Adrenal gland (tissue), 19 donors: Measurements from ENCODE around the gene BRD8. TPM values are rescaled to one million over a fixed set of nuclear protein-coding genes. Genes with fewer than 3 reads are reported as not detected.

Source experiments
- DNase-seq, 7 donors: peaks; one replicate each; pipeline ENCODE4 v3.0.0-alpha.2; 2019 to 2020
- H3K27ac ChIP-seq, 5 donors: fragments of 200-600 bp; sonication (generic) in 4 of 5; 1 replicate in 3 of 5; 2 replicates in 2 of 5; pipeline versions ENCODE4 v1.5.1 to v1.8.0; 2016 to 2020; ENCODE audit warnings: mild to moderate bottlenecking in 1 of 5
- H3K27me3 ChIP-seq: fragments of 200-600 bp; 2 replicates; pipeline ENCODE4 v1.8.0; 2021
- H3K36me3 ChIP-seq, 2 donors: fragments of 200-600 bp; replicated peaks in 1 of 2; 1 replicate in 1 of 2; 2 replicates in 1 of 2; pipeline versions ENCODE4 v1.5.1 to v1.8.0; 2018 to 2022
- H3K4me1 ChIP-seq, 2 donors: fragments of 200-600 bp; replicated peaks in 1 of 2; 1 replicate in 1 of 2; 2 replicates in 1 of 2; pipeline versions ENCODE4 v1.5.1 to v1.8.0; 2018 to 2021
- H3K4me3 ChIP-seq, 4 donors: fragments of 200-600 bp; sonication (generic) in 3 of 4; one replicate each; pipeline ENCODE4 v1.5.1; 2016 to 2018
- H3K9me3 ChIP-seq, 3 donors: fragments of 200-600 bp; sonication (generic) in 1 of 3; replicated peaks in 1 of 3; 1 replicate in 2 of 3; 2 replicates in 1 of 3; pipeline versions ENCODE4 v1.5.1 to v1.8.0; 2016 to 2021
- CTCF ChIP-seq, 6 experiments: fragments of 450-650 bp in 4 of 6; fragments of 200-600 bp in 2 of 6; sonication (generic) in 1 of 6; IDR thresholded peaks; 1 replicate in 5 of 6; 2 replicates in 1 of 6; pipeline versions ENCODE4 v1.5.1 to v1.8.0; 2016 to 2021; ENCODE audit warnings: antibody characterized with exemption in 6 of 6, mild to moderate bottlenecking in 2 of 6, moderate library complexity in 1 of 6
- POLR2A ChIP-seq, 2 donors: fragments of 450-650 bp; IDR thresholded peaks; one replicate each; pipeline ENCODE4 v1.6.1; 2017; ENCODE audit warnings: antibody characterized with exemption in 2 of 2, mild to moderate bottlenecking in 2 of 2, moderate library complexity in 1 of 2
- WGBS, 4 donors: extraction: QIAGEN DNeasy Blood & Tissue Kit in 2 of 4; methylation state at CpG; one replicate each; pipeline versions ENCODE4 v1.1.5 to v1.1.7; 2013 to 2017; 5-methylcytosine and 5-hydroxymethylcytosine counted together
- intact Hi-C, 2 donors: fragments of 100-400 bp; cut with DNase I; formaldehyde crosslinking; loops; one replicate each; pipeline versions ENCODE4 v1.14.1 to v1.15.0; 2022 to 2023
- long read RNA-seq, 10 donors: library from polyadenylated mRNA in 3 of 10; unstranded in 2 of 10; stranded (forward) in 1 of 10; transcript quantifications; one replicate each; pipeline ENCODE4 v2.0.0 and lab custom pipeline, GENCODE V29; 2021 to 2026
- polyA plus RNA-seq, 3 donors: library from polyadenylated mRNA; stranded (reverse); fragments of 200-250 nt in 2 of 3; fragments of 350-450 nt in 1 of 3; fragmentation: Illumina TruSeq in 1 of 3; extraction: RNeasy Lipid Tissue Mini Kit (QIAGEN cat#74804) in 1 of 3; gene quantifications; one replicate each; pipeline ENCODE4 v1.2.3, GENCODE V29; 2013 to 2014
- total RNA-seq, 9 donors: library from RNA; depleted of rRNA in 4 of 9; stranded (reverse); fragments of >200 nt in 4 of 9; fragments of 120-200 nt in 1 of 9; fragmentation: NEBNext Ultra II Directional in 1 of 9; extraction: Animal tissue kit (Norgen Biotek cat#: 25700) in 1 of 9; gene quantifications; one replicate each; pipeline versions ENCODE4 v1.1.0 to v1.2.4, GENCODE V29; 2013 to 2023
- donor health status: healthy with polysubstance abuse.
- donor health status: Bipolar disorder and iron deficiency.
- donor health status: DM: yes; HTN: yes; CAD: no.
- donor health status: DM: no; HTN: no; CAD: no.
- donor health status: DM: no; HTN: no; CAD: no.
- donor health status: DM: yes; HTN: yes; CAD: no.

Gene BRD8, protein sequence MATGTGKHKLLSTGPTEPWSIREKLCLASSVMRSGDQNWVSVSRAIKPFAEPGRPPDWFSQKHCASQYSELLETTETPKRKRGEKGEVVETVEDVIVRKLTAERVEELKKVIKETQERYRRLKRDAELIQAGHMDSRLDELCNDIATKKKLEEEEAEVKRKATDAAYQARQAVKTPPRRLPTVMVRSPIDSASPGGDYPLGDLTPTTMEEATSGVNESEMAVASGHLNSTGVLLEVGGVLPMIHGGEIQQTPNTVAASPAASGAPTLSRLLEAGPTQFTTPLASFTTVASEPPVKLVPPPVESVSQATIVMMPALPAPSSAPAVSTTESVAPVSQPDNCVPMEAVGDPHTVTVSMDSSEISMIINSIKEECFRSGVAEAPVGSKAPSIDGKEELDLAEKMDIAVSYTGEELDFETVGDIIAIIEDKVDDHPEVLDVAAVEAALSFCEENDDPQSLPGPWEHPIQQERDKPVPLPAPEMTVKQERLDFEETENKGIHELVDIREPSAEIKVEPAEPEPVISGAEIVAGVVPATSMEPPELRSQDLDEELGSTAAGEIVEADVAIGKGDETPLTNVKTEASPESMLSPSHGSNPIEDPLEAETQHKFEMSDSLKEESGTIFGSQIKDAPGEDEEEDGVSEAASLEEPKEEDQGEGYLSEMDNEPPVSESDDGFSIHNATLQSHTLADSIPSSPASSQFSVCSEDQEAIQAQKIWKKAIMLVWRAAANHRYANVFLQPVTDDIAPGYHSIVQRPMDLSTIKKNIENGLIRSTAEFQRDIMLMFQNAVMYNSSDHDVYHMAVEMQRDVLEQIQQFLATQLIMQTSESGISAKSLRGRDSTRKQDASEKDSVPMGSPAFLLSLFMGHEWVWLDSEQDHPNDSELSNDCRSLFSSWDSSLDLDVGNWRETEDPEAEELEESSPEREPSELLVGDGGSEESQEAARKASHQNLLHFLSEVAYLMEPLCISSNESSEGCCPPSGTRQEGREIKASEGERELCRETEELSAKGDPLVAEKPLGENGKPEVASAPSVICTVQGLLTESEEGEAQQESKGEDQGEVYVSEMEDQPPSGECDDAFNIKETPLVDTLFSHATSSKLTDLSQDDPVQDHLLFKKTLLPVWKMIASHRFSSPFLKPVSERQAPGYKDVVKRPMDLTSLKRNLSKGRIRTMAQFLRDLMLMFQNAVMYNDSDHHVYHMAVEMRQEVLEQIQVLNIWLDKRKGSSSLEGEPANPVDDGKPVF
- total RNA-seq (10 to 100 TPM; 16.4 to 71.4 (median 42.3) TPM), polyA plus RNA-seq (10 to 100 TPM; 45.0 to 74.9 (median 66.7) TPM)
- long read RNA-seq, donor 1, partial matches to known transcripts, result 0 of 4 reads
- long read RNA-seq, donor 1, other reads (novel, unspliced or antisense), result 0 of 4 reads
- long read RNA-seq, donor 2, partial matches to known transcripts, result 0 of 5 reads
- long read RNA-seq, donor 2, other reads (novel, unspliced or antisense), result 0 of 5 reads
- long read RNA-seq, donor 3, partial matches to known transcripts, result 0 of 3 reads
- long read RNA-seq, donor 3, other reads (novel, unspliced or antisense), result 0 of 3 reads
- long read RNA-seq, donor 4, transcript BRD8-226 (6 exons, 557 nt), result major isoform, 6 of 22 reads
- long read RNA-seq, donor 4, partial matches to known transcripts, result 8 of 22 reads
- long read RNA-seq, donor 4, other reads (novel, unspliced or antisense), result 7 of 22 reads
- long read RNA-seq, donor 5, transcript BRD8-201 (22 exons, 3,198 nt), result major isoform, 14 of 59 reads
- long read RNA-seq, donor 5, transcript BRD8-203 (21 exons, 2,982 nt), result minor isoform, 7 of 59 reads
- long read RNA-seq, donor 5, partial matches to known transcripts, result 7 of 59 reads
- long read RNA-seq, donor 5, other reads (novel, unspliced or antisense), result 29 of 59 reads
- long read RNA-seq, donor 6, partial matches to known transcripts, result 11 of 29 reads
- long read RNA-seq, donor 6, other reads (novel, unspliced or antisense), result 9 of 29 reads
- long read RNA-seq, donor 7, partial matches to known transcripts, result 0 of 4 reads
- long read RNA-seq, donor 7, other reads (novel, unspliced or antisense), result 0 of 4 reads
- long read RNA-seq, donor 8, partial matches to known transcripts, result 0 of 4 reads
- long read RNA-seq, donor 8, other reads (novel, unspliced or antisense), result 0 of 4 reads
- long read RNA-seq, donor 9, transcript BRD8-226 (6 exons, 557 nt), result major isoform, 15 of 17 reads
- long read RNA-seq, donor 9, partial matches to known transcripts, result 0 of 17 reads
- long read RNA-seq, donor 9, other reads (novel, unspliced or antisense), result 0 of 17 reads
- long read RNA-seq, donor 10, partial matches to known transcripts, result 0 of 3 reads
- long read RNA-seq, donor 10, other reads (novel, unspliced or antisense), result 0 of 3 reads

DNA sequence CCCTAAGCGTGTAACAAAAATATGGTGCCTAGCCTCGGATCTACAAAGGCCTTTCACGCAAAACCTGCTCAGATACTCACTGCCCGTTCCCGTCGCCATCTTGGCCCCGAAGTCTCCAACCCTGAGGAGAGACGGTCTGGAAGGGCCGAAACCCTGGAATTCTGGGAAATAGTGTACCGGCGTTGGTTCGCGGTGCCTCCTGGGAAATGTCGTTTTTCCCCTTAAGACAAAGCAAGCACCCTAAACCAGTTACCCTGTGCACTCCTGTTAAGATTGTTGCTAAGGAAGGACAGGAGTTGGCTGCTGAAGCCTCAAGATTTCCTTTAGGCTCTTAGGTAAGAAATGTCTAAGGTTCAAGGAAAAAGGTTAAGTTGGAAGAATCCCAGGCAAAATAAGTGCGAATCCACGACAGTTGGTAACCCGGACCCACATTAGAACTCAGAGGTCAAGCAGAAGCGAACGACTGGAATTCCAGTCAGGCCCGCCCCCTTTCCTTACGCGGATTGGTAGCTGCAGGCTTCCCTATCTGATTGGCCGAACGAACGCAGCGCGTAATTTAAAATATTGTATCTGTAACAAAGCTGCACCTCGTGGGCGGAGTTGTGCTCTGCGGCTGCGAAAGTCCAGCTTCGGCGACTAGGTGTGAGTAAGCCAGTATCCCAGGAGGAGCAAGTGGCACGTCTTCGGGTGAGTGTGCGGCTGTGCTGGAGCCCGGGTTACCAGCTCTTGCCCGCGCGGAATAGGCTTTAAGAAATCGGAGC is at the start of gene BRD8, which contains the start of gene KIF20A:
Gene BRD8 (minus strand): TSS at position 115 of the 761 bp plus-strand sequence. CDS start 16 bp downstream, at position 99.
Gene KIF20A (plus strand): TSS at position 597 of the 761 bp plus-strand sequence. CDS start 569 bp downstream, outside the sequence.
- DNase-seq, result peak; percentile 95 to 99 (median 99)
- Histone ChIP-seq H3K9me3 (no peaks in the 10 kb centered on the region), H3K4me1 (peaks cover 10 to 14% of the 10 kb centered on the region in 2 donors), H3K27ac (peak within 1 kb of the TSS; percentile 66 to 93 (median 82)), H3K4me3 (peak within 1 kb of the TSS; percentile 35 to 94 (median 84)), H3K27me3 (no peaks in the 10 kb centered on the region), H3K36me3 (peaks cover 0 to 24% of the 10 kb centered on the region in 2 donors)
- intact Hi-C loops, result no loop called here
- TF ChIP-seq CTCF (IDR thresholded peaks at IDR 0.05) (no peak), POLR2A (IDR thresholded peaks at IDR 0.05) (peak in 1 of 2 donors; percentile 51)
- WGBS, 4 donors, result 0 to 1% (median 0%) methylated on average over 33 to 41 of the region's 41 CpGs

DNA sequence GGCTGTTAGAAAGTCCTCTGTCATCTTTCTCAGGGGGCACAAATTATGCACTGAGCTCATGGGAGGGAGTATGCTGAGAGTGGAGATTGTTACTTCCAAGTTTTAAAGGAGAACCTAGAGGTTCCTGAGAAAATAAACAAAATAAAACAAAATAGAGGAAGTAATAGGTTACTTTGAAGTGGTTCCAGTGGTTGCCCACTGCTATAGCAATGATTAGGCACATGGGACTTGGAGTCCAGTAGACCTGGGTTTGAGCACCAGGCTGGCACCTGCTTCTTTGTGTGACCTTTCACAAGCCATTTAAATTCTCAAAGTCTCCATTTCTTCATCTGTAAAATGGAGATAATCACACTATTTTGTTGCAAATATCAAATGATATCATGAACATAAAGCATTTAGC is 48.5 kb upstream of the BRD8 start:
- Histone ChIP-seq H3K4me1 (peaks cover 0 to 26% of the 10 kb centered on the region in 2 donors), H3K27ac (no peak overlapping the region), H3K9me3 (no peaks in the 10 kb centered on the region), H3K36me3 (no peaks in the 10 kb centered on the region), H3K27me3 (no peaks in the 10 kb centered on the region), H3K4me3 (no peak overlapping the region)
- intact Hi-C loops, result loop anchor here in 1 of 2 donors (10.0 kb wide), 1 partner anchor 58 kb away; no protein-coding TSS in a partner anchor
- TF ChIP-seq CTCF (IDR thresholded peaks at IDR 0.05), result no peak
- no peak for TF ChIP-seq POLR2A (IDR thresholded peaks at IDR 0.05)
- no peak for DNase-seq
